ENCODE data around the gene CDC14C. TPM values are rescaled to one million over a fixed set of nuclear protein-coding genes. Genes with fewer than 3 reads are reported as not detected.

The CDC14C gene
- total and polyA plus RNA-seq, 2 donors (not counting 1 experiment from before 2014, with no cell fraction given), result 0.14 to 0.17 TPM

DNA sequence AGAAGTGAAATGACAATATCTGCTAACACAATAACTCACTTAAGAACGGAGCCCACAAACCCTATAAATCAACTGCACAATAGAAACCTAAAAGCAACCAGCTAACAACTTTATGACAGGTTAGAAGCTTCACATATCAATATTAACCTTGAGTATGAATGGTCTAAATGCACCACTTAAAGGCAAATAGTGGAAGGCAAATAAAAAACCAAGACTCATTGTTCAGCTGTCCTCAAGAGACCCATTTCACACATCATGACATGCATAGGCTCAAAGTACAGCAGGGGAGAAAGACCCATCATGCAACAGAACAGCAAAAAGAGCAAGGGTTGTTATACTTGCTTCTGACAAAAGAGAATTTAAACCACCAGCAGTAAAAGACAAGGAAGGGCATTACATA, 46.8 kb downstream of the CDC14C start:
- no peak overlapping the region for H3K4me3 ChIP-seq (replicated peaks in 1 of 4; ENCODE audit: control extremely low read depth in 1 of 4, insufficient read depth in 1 of 4, low read depth in 3 of 4, low read length in 4 of 4)
- H3K27ac ChIP-seq (ENCODE audit: insufficient read depth, low read length), result no peak overlapping the region
- H3K79me2 ChIP-seq (ENCODE audit: control insufficient read depth, insufficient read depth, low read length), result no peaks in the 10 kb centered on the region
- no peaks in the 10 kb centered on the region for H3K27me3 ChIP-seq (ENCODE audit: control insufficient read depth, insufficient read depth, low read length)
- H4K20me1 ChIP-seq (ENCODE audit: control insufficient read depth, extremely low read depth, insufficient read depth, low read length), result no peaks in the 10 kb centered on the region
- H3K9me3 ChIP-seq (ENCODE audit: control insufficient read depth, insufficient read depth, low read depth, low read length), result no peaks in the 10 kb centered on the region
- TF ChIP-seq EZH2 (IDR thresholded peaks at IDR 0.05; ENCODE audit: low read length, missing control alignments), result no peak
- TF ChIP-seq, protein P1, sequence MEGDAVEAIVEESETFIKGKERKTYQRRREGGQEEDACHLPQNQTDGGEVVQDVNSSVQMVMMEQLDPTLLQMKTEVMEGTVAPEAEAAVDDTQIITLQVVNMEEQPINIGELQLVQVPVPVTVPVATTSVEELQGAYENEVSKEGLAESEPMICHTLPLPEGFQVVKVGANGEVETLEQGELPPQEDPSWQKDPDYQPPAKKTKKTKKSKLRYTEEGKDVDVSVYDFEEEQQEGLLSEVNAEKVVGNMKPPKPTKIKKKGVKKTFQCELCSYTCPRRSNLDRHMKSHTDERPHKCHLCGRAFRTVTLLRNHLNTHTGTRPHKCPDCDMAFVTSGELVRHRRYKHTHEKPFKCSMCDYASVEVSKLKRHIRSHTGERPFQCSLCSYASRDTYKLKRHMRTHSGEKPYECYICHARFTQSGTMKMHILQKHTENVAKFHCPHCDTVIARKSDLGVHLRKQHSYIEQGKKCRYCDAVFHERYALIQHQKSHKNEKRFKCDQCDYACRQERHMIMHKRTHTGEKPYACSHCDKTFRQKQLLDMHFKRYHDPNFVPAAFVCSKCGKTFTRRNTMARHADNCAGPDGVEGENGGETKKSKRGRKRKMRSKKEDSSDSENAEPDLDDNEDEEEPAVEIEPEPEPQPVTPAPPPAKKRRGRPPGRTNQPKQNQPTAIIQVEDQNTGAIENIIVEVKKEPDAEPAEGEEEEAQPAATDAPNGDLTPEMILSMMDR (conservative IDR thresholded peaks at IDR 0.05 in 1 of 2, IDR thresholded peaks at IDR 0.05 in 1 of 2; ENCODE audit: low read depth in 1 of 2, low read length in 2 of 2), result no peak
- DNase-seq (ENCODE audit: low read depth in 2 of 2), result no peak
- H3K4me2 ChIP-seq (ENCODE audit: extremely low read depth, insufficient read depth, low read length), result no peak overlapping the region
- H3K36me3 ChIP-seq (ENCODE audit: control insufficient read depth, insufficient read depth, low read length), result no peaks in the 10 kb centered on the region
- no peak overlapping the region for H2AFZ ChIP-seq (ENCODE audit: low read length)
- H3K4me1 ChIP-seq (ENCODE audit: control insufficient read depth, extremely low read depth, insufficient read depth, low read length), result no peaks in the 10 kb centered on the region
- no peak overlapping the region for H3K9ac ChIP-seq (ENCODE audit: insufficient read depth, low read length)

DNA sequence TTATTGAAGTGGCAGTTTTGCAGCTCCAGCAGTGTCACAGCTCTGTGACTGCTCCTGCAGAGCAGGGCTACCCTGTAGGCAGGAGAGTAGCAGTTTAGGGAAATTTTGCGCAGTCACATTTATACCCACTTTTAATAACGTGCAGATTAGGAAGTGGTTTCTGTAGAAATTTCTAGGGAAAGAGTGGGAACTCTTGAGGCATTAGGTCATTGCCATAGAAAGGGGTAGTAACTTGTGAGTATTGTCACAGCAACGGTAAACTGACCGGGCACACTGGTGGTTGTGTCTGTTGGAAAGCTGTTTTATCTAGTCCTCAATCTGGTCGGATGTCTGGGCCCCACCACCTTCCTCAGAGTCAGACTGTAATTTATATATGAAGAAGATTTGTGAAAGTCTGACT, 51.9 kb downstream of the CDC14C start:
- no peak overlapping the region for H3K4me2 ChIP-seq (ENCODE audit: extremely low read depth, insufficient read depth, low read length)
- H3K4me3 ChIP-seq (replicated peaks in 1 of 4; ENCODE audit: control extremely low read depth in 1 of 4, insufficient read depth in 1 of 4, low read depth in 3 of 4, low read length in 4 of 4), result no peak overlapping the region
- H4K20me1 ChIP-seq (ENCODE audit: control insufficient read depth, extremely low read depth, insufficient read depth, low read length), result no peaks in the 10 kb centered on the region
- H3K9me3 ChIP-seq (ENCODE audit: control insufficient read depth, insufficient read depth, low read depth, low read length), result no peaks in the 10 kb centered on the region
- no peak for DNase-seq (ENCODE audit: low read depth in 2 of 2)
- no peaks in the 10 kb centered on the region for H3K79me2 ChIP-seq (ENCODE audit: control insufficient read depth, insufficient read depth, low read length)
- H2AFZ ChIP-seq (ENCODE audit: low read length), result no peak overlapping the region
- no peak overlapping the region for H3K9ac ChIP-seq (ENCODE audit: insufficient read depth, low read length)
- H3K27me3 ChIP-seq (ENCODE audit: control insufficient read depth, insufficient read depth, low read length), result no peaks in the 10 kb centered on the region
- H3K4me1 ChIP-seq (ENCODE audit: control insufficient read depth, extremely low read depth, insufficient read depth, low read length), result no peaks in the 10 kb centered on the region
- H3K36me3 ChIP-seq (ENCODE audit: control insufficient read depth, insufficient read depth, low read length), result no peaks in the 10 kb centered on the region
- H3K27ac ChIP-seq (ENCODE audit: insufficient read depth, low read length), result no peak overlapping the region
- TF ChIP-seq, protein P1 (conservative IDR thresholded peaks at IDR 0.05 in 1 of 2, IDR thresholded peaks at IDR 0.05 in 1 of 2; ENCODE audit: low read depth in 1 of 2, low read length in 2 of 2), result no peak
- TF ChIP-seq EZH2 (IDR thresholded peaks at IDR 0.05; ENCODE audit: low read length, missing control alignments), result no peak

- no peak overlapping the region for H3K9ac ChIP-seq (ENCODE audit: insufficient read depth, low read length)
- H3K4me2 ChIP-seq (ENCODE audit: extremely low read depth, insufficient read depth, low read length), result no peak overlapping the region
- H3K4me1 ChIP-seq (ENCODE audit: control insufficient read depth, extremely low read depth, insufficient read depth, low read length), result no peaks in the 10 kb centered on the region
- no peaks in the 10 kb centered on the region for H3K36me3 ChIP-seq (ENCODE audit: control insufficient read depth, insufficient read depth, low read length)
- no peaks in the 10 kb centered on the region for H3K9me3 ChIP-seq (ENCODE audit: control insufficient read depth, insufficient read depth, low read depth, low read length)
- H4K20me1 ChIP-seq (ENCODE audit: control insufficient read depth, extremely low read depth, insufficient read depth, low read length), result no peaks in the 10 kb centered on the region
- no peak overlapping the region for H3K4me3 ChIP-seq (replicated peaks in 1 of 4; ENCODE audit: control extremely low read depth in 1 of 4, insufficient read depth in 1 of 4, low read depth in 3 of 4, low read length in 4 of 4)
- no peaks in the 10 kb centered on the region for H3K79me2 ChIP-seq (ENCODE audit: control insufficient read depth, insufficient read depth, low read length)
- TF ChIP-seq, protein P1 (conservative IDR thresholded peaks at IDR 0.05 in 1 of 2, IDR thresholded peaks at IDR 0.05 in 1 of 2; ENCODE audit: low read depth in 1 of 2, low read length in 2 of 2), result no peak
- no peak for TF ChIP-seq EZH2 (IDR thresholded peaks at IDR 0.05; ENCODE audit: low read length, missing control alignments)
- H3K27ac ChIP-seq (ENCODE audit: insufficient read depth, low read length), result no peak overlapping the region
- no peak for DNase-seq (ENCODE audit: low read depth in 2 of 2)
- H2AFZ ChIP-seq (ENCODE audit: low read length), result no peak overlapping the region
- no peaks in the 10 kb centered on the region for H3K27me3 ChIP-seq (ENCODE audit: control insufficient read depth, insufficient read depth, low read length)
These were observed 52.5 kb downstream of the CDC14C start for GRCh38 chr7:48976850-48977249.
